Measurements from ENCODE around the gene LRRC7. TPM values are rescaled to one million over a fixed set of nuclear protein-coding genes. Genes with fewer than 3 reads are reported as not detected.

The LRRC7 gene
- total RNA-seq, 1 experiment from 2014 or later: not detected

DNA sequence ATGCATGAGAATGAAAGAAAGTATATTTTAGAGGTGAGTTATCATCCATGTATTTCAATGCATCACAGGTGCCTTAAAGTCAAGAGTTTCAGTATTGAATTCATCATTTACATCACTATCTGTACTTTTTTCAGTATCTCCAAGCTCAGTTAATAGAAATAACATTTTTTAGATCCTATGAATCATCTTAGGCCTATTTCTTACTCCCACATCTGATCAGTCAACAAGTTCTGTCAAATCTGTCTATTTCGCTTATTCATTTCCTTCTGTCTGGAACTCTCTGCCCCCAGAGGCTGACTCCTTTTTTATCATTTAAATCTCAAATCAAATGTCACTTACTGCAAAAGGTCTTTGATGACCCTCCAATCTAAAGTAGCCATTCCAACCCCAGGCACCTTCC lies 295.2 kb downstream of the LRRC7 start:
- TF ChIP-seq CTCF (conservative IDR thresholded peaks at IDR 0.05; ENCODE audit: low read depth, low read length): no peak
- TF ChIP-seq EZH2 (IDR thresholded peaks at IDR 0.05; ENCODE audit: borderline replicate concordance, low read depth, low read length, poor library complexity, severe bottlenecking): no peak
- Histone ChIP-seq H3K9me3 (ENCODE audit: low read depth, low read length, poor library complexity, severe bottlenecking) (no peaks in the 10 kb centered on the region), H3K4me1 (ENCODE audit: insufficient read depth, low read length, poor library complexity, severe bottlenecking) (no peaks in the 10 kb centered on the region), H3K27me3 (replicated peaks; ENCODE audit: insufficient read depth, low read depth, low read length, poor library complexity) (no peaks in the 10 kb centered on the region), H3K36me3 (ENCODE audit: insufficient read depth, low read length, poor library complexity, severe bottlenecking) (no peaks in the 10 kb centered on the region), H3K4me3 (ENCODE audit: low read depth, low read length, poor library complexity, severe bottlenecking) (no peak overlapping the region), H3K27ac (ENCODE audit: low read depth, low read length, poor library complexity, severe bottlenecking) (no peak overlapping the region)
- no TSS peak for BruUV-seq (replicated peaks)
- POLR2A ChIA-PET (ENCODE audit: low non-redundant PET): no interaction called here
- CTCF ChIA-PET: no interaction called here
- intact Hi-C loops (cut with micrococcal nuclease; ENCODE audit: unreplicated experiment): no loop called here
- no peak for DNase-seq (ENCODE audit: low spot score)

DNA sequence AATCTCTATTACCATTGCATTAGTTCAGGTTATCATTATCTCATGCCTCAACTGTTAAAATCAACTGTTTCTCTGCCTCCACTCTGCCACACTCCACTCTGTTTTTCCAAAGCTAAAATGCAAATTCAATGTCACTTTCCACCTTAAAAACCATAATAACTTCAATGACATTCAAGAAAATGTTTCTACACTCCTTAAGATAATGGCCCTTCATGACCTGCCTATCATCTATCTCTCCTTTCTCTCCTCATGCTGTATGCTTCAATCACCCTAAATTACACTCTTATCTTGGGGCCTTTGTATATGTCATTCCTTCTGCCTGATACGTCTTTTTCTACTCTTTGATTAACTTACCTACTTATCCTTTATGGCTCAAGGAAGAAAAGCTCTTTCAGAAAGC lies 296.0 kb downstream of the LRRC7 start:
- Histone ChIP-seq H3K9me3 (ENCODE audit: low read depth, low read length, poor library complexity, severe bottlenecking) (no peaks in the 10 kb centered on the region), H3K36me3 (ENCODE audit: insufficient read depth, low read length, poor library complexity, severe bottlenecking) (no peaks in the 10 kb centered on the region), H3K27ac (ENCODE audit: low read depth, low read length, poor library complexity, severe bottlenecking) (no peak overlapping the region), H3K27me3 (replicated peaks; ENCODE audit: insufficient read depth, low read depth, low read length, poor library complexity) (no peaks in the 10 kb centered on the region), H3K4me1 (ENCODE audit: insufficient read depth, low read length, poor library complexity, severe bottlenecking) (no peaks in the 10 kb centered on the region), H3K4me3 (ENCODE audit: low read depth, low read length, poor library complexity, severe bottlenecking) (no peak overlapping the region)
- ChIA-PET POLR2A (ENCODE audit: low non-redundant PET) (no interaction called here), CTCF (no interaction called here)
- no TSS peak for BruUV-seq (replicated peaks)
- TF ChIP-seq EZH2 (IDR thresholded peaks at IDR 0.05; ENCODE audit: borderline replicate concordance, low read depth, low read length, poor library complexity, severe bottlenecking) (no peak), CTCF (conservative IDR thresholded peaks at IDR 0.05; ENCODE audit: low read depth, low read length) (no peak)
- intact Hi-C loops (cut with micrococcal nuclease; ENCODE audit: unreplicated experiment): no loop called here
- DNase-seq (ENCODE audit: low spot score): no peak

GRCh38 chr1:69871412-69871811 lies 303.7 kb downstream of the LRRC7 start:
- no peak for DNase-seq (ENCODE audit: low spot score)
- BruUV-seq (replicated peaks): no TSS peak
- Histone ChIP-seq H3K27me3 (replicated peaks; ENCODE audit: insufficient read depth, low read depth, low read length, poor library complexity) (no peaks in the 10 kb centered on the region), H3K4me1 (ENCODE audit: insufficient read depth, low read length, poor library complexity, severe bottlenecking) (no peaks in the 10 kb centered on the region), H3K9me3 (ENCODE audit: low read depth, low read length, poor library complexity, severe bottlenecking) (no peaks in the 10 kb centered on the region), H3K27ac (ENCODE audit: low read depth, low read length, poor library complexity, severe bottlenecking) (no peak overlapping the region), H3K4me3 (ENCODE audit: low read depth, low read length, poor library complexity, severe bottlenecking) (no peak overlapping the region), H3K36me3 (ENCODE audit: insufficient read depth, low read length, poor library complexity, severe bottlenecking) (no peaks in the 10 kb centered on the region)
- ChIA-PET POLR2A (ENCODE audit: low non-redundant PET) (no interaction called here), CTCF (no interaction called here)
- intact Hi-C loops (cut with micrococcal nuclease; ENCODE audit: unreplicated experiment): no loop called here
- TF ChIP-seq CTCF (conservative IDR thresholded peaks at IDR 0.05; ENCODE audit: low read depth, low read length) (no peak), EZH2 (IDR thresholded peaks at IDR 0.05; ENCODE audit: borderline replicate concordance, low read depth, low read length, poor library complexity, severe bottlenecking) (no peak)
